Ectodermal cell (in vitro differentiated cells): ENCODE results near the gene PAIP2B.

Experiments
- H3K27ac ChIP-seq: 2 replicates; pipeline ENCODE4 v1.7.0; 2013; ENCODE audit warnings: mild to moderate bottlenecking, low read depth, low read length; ENCODE audit not compliant: insufficient read depth, poor library complexity, severe bottlenecking
- H3K27me3 ChIP-seq: 2 replicates; pipeline ENCODE4 v1.7.0; 2013; ENCODE audit warnings: mild to moderate bottlenecking, low read length; ENCODE audit not compliant: insufficient read depth, control insufficient read depth, poor library complexity, severe bottlenecking
- H3K36me3 ChIP-seq: one replicate; pipeline ENCODE4 v1.7.0; 2013; ENCODE audit warnings: low read length; ENCODE audit not compliant: control insufficient read depth, insufficient read depth
- H3K4me1 ChIP-seq: one replicate; pipeline ENCODE4 v1.7.0; 2013; ENCODE audit warnings: low read length; ENCODE audit not compliant: control insufficient read depth, insufficient read depth
- H3K4me3 ChIP-seq: 2 replicates; pipeline ENCODE4 v1.7.0; 2013; ENCODE audit warnings: low read depth, low read length, control low read depth; ENCODE audit not compliant: insufficient read depth
- H3K9me3 ChIP-seq: 2 replicates; pipeline ENCODE4 v1.7.0; 2013; ENCODE audit warnings: mild to moderate bottlenecking, low read length, moderate library complexity; ENCODE audit not compliant: control insufficient read depth
- WGBS, 2 experiments: methylation state at CpG; one replicate each; pipeline ENCODE4 v1.1.7; 2013; ENCODE audit warnings: missing lambda C conversion rate in 2 of 2; 5-methylcytosine and 5-hydroxymethylcytosine counted together

The PAIP2B gene

DNA sequence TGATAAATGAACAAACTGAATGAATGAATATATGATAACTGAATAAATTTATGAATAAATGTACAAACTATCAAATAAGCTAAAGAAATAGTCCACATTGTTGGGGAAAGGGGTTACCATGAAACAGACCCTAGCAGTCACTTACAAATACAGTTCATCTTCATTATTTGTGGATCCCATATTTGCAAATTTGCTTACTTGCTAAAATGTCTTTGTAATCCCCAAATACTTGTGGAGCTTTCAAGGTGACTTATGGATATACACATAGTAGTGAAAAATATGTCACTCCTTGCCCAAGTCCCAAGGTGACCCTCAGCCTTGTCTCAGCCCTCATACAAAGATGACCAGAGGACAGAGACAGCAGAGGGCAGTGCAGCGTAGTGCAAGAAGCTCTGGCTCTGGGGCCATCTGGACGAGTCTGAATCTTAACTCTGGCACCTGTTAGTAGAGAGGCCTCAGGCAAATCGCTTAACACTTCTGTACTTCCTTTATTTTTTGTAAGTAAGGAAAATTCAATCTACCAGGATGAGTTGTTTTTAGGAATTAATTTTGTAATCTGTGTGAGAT, 3.1 kb downstream of the PAIP2B start:
- Histone ChIP-seq H3K36me3 (no peaks in the 10 kb centered on the region), H3K9me3 (no peaks in the 10 kb centered on the region), H3K4me1 (peaks cover 4% of the 10 kb centered on the region), H3K4me3 (no peak overlapping the region), H3K27me3 (no peaks in the 10 kb centered on the region), H3K27ac (no peak overlapping the region)
- 25 to 38% methylated on average over 2 to 3 of the region's 3 CpGs for WGBS, 2 experiments

DNA sequence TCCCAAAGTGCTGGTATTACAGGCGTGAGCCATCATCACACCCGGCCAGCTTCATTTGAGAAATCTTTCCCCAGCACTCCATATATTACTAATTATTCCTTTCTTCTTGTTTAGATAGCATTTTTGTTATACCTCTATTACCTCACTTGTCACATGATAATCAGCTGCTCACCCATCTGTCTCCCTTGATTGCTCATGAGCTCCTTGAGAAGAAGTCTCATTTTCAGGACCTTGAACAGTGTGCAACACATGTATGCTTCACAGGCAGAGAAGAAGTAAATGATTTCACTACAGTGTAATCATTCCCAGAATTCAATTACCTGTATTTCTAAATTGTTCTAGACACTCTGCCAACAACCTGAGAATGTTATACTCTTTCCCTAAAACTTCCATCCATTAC, 6.2 kb downstream of the PAIP2B start:
- no peaks in the 10 kb centered on the region for H3K4me1 ChIP-seq
- H3K27ac ChIP-seq = no peak overlapping the region
- H3K36me3 ChIP-seq = no peaks in the 10 kb centered on the region
- WGBS, 2 experiments = 96 to 100% methylated on average over 2 of the region's 2 CpGs
- H3K9me3 ChIP-seq = no peaks in the 10 kb centered on the region
- H3K27me3 ChIP-seq = no peaks in the 10 kb centered on the region
- H3K4me3 ChIP-seq = no peak overlapping the region

DNA sequence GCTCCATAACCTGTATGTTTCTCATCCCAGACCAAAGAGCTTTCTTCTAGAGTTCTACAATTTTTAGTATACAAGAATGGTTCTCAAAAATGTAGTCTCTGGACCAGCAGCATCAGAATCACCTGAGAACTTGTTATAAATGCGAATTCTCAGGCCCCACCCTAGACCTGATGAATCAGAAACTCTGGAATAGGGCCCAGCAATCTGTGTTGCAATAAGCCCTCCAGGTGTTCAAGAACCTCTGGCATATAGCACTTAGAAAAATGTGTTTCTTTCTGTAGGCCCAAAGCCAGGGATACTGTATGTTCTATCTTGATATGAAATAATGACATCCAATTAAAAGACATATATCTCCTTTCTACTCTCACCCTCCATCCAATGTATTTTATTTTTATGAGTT, 10.4 kb downstream of the PAIP2B start:
- no peaks in the 10 kb centered on the region for H3K36me3 ChIP-seq
- no peaks in the 10 kb centered on the region for H3K27me3 ChIP-seq
- WGBS, 2 experiments = 100% methylated on average over 1 of the region's 1 CpG
- no peak overlapping the region for H3K4me3 ChIP-seq
- no peaks in the 10 kb centered on the region for H3K4me1 ChIP-seq
- no peak overlapping the region for H3K27ac ChIP-seq
- no peaks in the 10 kb centered on the region for H3K9me3 ChIP-seq

DNA sequence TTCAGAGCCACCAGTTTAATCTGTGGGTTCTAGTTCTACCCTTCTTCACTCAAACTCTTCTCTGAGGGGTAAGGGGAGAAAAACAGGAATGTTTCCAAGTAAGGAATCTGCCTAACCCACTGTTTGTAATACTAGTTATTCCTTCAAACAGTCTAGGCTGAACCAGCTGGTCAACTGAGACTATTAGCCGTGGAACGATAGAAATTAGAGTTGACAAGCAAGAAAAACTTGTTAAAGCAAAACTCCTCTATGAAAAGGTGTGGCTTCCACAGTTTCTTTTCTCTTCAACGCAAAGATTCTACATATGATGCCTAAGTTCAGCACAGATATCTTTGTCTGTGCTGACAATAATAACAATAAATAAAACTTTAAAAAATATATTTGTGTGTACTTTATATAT, 11.5 kb downstream of the PAIP2B start:
- Histone ChIP-seq H3K4me3 (no peak overlapping the region), H3K9me3 (no peaks in the 10 kb centered on the region), H3K4me1 (no peaks in the 10 kb centered on the region), H3K36me3 (no peaks in the 10 kb centered on the region), H3K27me3 (no peaks in the 10 kb centered on the region), H3K27ac (no peak overlapping the region)
- 98 to 100% methylated on average over 3 of the region's 3 CpGs for WGBS, 2 experiments

DNA sequence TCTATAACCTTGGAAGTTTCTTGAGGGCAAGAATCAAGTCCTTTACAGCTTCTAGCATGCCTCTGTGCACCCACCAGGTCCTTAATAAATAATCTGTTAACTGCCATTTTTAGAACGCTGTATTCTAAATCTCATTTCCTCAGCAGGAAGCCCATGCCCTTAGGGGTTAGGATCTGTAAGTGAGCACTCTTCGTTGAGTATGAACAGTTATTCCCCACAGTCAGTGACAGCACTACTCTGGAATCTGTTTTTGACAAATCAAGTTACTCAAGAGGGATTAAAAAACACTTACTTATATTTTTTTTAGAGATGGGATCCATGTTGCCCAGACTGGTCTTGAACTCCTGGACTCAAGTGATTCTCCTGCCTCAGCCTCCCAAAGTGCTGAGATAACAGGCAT, 14.6 kb downstream of the PAIP2B start:
- Histone ChIP-seq H3K36me3 (no peaks in the 10 kb centered on the region), H3K27ac (no peak overlapping the region), H3K27me3 (no peaks in the 10 kb centered on the region), H3K4me1 (no peaks in the 10 kb centered on the region), H3K9me3 (no peaks in the 10 kb centered on the region), H3K4me3 (no peak overlapping the region)
- WGBS, 2 experiments = 88 to 90% methylated on average over 2 of the region's 2 CpGs

DNA sequence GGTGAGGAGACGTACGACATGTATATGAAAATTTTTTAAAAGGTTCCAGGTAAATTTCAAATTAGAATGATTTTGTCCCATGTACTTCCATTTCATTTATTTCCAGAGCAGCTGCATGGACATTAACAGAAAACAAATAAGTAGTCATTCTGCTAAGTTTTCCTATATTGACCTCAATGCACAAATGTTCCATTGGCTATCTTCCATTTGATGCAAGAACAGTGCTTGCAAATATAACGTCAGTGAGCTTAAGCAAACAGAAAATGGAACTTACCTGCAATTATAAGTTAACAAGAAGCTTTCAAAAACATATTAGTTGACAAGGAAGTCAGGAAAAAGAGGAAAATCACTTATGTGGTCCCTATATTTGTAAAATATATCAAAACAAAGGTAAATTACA, 16.6 kb downstream of the PAIP2B start:
- Histone ChIP-seq H3K4me3 (no peak overlapping the region), H3K27ac (no peak overlapping the region), H3K27me3 (no peaks in the 10 kb centered on the region), H3K9me3 (no peaks in the 10 kb centered on the region), H3K36me3 (no peaks in the 10 kb centered on the region), H3K4me1 (no peaks in the 10 kb centered on the region)
- 92 to 98% methylated on average over 3 of the region's 3 CpGs for WGBS, 2 experiments

DNA sequence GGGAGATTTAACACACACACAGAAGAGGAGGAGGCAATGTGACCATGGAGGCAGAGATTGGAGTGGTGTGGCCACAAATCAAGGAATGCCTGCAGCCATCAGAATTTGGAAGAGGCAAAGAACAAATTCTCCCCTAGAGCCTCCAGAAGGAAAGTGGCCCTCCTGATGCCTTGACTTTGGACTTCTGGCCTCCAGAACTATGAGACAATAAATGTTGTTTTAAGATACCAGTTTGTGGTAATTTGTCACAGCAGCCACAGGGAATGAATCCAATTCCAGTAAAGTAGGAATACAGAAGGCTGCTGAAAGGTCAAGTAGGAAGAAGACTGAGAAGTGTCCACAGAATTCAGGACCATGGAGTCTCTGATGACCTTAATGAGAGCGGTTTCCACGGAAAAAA, 18.1 kb downstream of the PAIP2B start:
- Histone ChIP-seq H3K27ac (no peak overlapping the region), H3K9me3 (no peaks in the 10 kb centered on the region), H3K4me3 (no peak overlapping the region), H3K4me1 (no peaks in the 10 kb centered on the region), H3K36me3 (no peaks in the 10 kb centered on the region), H3K27me3 (no peaks in the 10 kb centered on the region)
- WGBS, 2 experiments = 47 to 48% methylated on average over 2 of the region's 2 CpGs

DNA sequence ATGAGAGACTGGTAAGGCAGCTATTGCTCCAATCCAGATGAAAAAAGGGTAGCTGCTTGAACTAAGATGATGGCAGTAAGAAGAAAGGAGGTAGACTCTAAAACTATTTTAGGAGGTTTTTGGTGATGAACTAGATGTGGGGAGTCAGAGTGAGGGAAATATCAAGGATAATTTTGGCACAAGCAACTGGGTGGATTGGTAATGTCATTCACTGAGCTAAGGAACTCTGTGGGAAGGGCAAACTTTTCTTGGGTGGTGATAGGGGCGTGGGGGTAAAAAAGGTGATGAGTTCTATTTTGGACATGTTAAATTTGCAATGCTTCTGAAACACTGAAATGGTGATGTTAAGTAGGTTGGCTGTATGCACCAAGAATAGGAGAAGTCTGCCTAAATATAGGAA, 19.3 kb downstream of the PAIP2B start:
- WGBS, 2 experiments = 89 to 96% methylated on average over 1 of the region's 1 CpG
- Histone ChIP-seq H3K27ac (no peak overlapping the region), H3K27me3 (no peaks in the 10 kb centered on the region), H3K4me3 (no peak overlapping the region), H3K4me1 (no peaks in the 10 kb centered on the region), H3K36me3 (no peaks in the 10 kb centered on the region), H3K9me3 (no peaks in the 10 kb centered on the region)

DNA sequence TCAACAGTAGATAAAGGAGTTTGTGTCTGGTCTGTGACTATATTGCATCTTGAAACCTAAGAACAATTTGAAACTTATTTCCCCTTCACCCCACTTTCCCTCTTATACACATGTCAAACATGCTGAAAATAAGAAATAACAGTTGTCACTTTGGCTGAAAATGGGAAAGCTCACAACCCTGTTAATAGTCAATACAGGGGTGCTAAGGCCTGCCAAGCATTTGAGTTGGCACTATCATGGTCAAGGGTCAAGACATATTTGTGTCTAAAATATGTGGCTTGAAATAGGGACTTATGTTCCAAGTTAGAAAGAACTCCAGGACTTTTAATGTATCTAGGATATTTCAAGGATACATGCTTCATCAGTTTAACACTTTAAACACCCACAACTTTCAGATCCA, 20.6 kb downstream of the PAIP2B start:
- H3K27me3 ChIP-seq = no peaks in the 10 kb centered on the region
- no peaks in the 10 kb centered on the region for H3K4me1 ChIP-seq
- H3K36me3 ChIP-seq = no peaks in the 10 kb centered on the region
- H3K9me3 ChIP-seq = no peaks in the 10 kb centered on the region
- H3K4me3 ChIP-seq = no peak overlapping the region
- H3K27ac ChIP-seq = no peak overlapping the region

DNA sequence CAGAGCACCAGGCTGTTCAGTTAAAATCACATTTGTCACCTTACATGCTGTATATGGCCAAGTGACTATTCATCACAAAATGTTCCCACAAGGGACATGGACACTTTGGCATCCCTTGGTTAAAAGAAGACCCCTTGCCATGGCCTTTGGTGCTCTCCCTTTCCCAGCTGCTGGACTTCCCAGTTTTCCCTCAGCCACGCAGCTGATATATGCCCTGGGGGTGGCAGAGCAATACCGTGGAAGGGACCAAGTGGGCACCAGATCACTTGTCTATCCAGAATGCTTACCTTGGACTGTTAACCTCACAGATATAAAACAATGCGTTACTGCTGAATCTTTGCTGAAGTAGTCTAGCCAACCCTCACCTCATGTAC, 35.3 kb downstream of the PAIP2B start:
- H3K27ac ChIP-seq = no peak overlapping the region
- no peaks in the 10 kb centered on the region for H3K9me3 ChIP-seq
- no peaks in the 10 kb centered on the region for H3K4me1 ChIP-seq
- 91 to 93% methylated on average over 3 of the region's 3 CpGs for whole genome bisulfite sequencing, 2 experiments
- no peaks in the 10 kb centered on the region for H3K36me3 ChIP-seq
- no peak overlapping the region for H3K4me3 ChIP-seq
- H3K27me3 ChIP-seq = no peaks in the 10 kb centered on the region
